H1 (cell line): Measurements from ENCODE around the gene FAM234A. TPM values are rescaled to one million over a fixed set of nuclear protein-coding genes. Genes with fewer than 3 reads are reported as not detected.

Source experiments
- CTCF ChIA-PET: fragments of 300-600 bp; sonication (Branson Sonifier 250); formaldehyde crosslinking; loops from one replicate; lab custom pipeline; 2021; ENCODE audit not compliant: partially characterized antibody; lab: Charles Lee
- POLR2A ChIA-PET: fragments of 300-600 bp; sonication (Branson Sonifier 250); formaldehyde crosslinking; loops from one replicate; lab custom pipeline; 2021; ENCODE audit warnings: inconsistent platforms; ENCODE audit not compliant: partially characterized antibody; lab: Charles Lee
- DNase-seq, 2 experiments: peaks; one replicate each; pipeline versions ENCODE4 v3.0.0 to v3.0.0-alpha.2; 2010 to 2022; ENCODE audit warnings: low spot score in 2 of 2, low read depth in 1 of 2, mixed read lengths in 1 of 2
- FAIRE-seq: peaks from 2 replicates; lab custom pipeline; 2011; peaks lifted over from hg19 to GRCh38; lab: Jason Lieb, UNC
- H2AFZ ChIP-seq: 2 replicates; pipeline ENCODE4 v1.8.1; 2012; ENCODE audit warnings: low read length, inconsistent platforms
- H2AK5ac ChIP-seq: 2 replicates; pipeline ENCODE4 v1.6.1; 2013; ENCODE audit warnings: low read depth, low read length
- H2BK120ac ChIP-seq: replicated peaks from 2 replicates; pipeline ENCODE3; 2013; ENCODE audit warnings: low read depth, low read length, inconsistent platforms
- H2BK12ac ChIP-seq: 2 replicates; pipeline ENCODE4 v1.6.1; 2013; ENCODE audit warnings: low read depth, low read length
- H2BK15ac ChIP-seq: 2 replicates; pipeline ENCODE4 v1.6.1; 2013; ENCODE audit warnings: low read length
- H2BK20ac ChIP-seq: 2 replicates; pipeline ENCODE4 v1.6.1; 2013; ENCODE audit warnings: low read length
- H2BK5ac ChIP-seq: 2 replicates; pipeline ENCODE4 v1.6.1; 2013; ENCODE audit warnings: low read depth, low read length
- H3K14ac ChIP-seq: 2 replicates; pipeline ENCODE4 v1.6.1; 2013; ENCODE audit warnings: inconsistent platforms; ENCODE audit not compliant: insufficient read length
- H3K18ac ChIP-seq: 2 replicates; pipeline ENCODE4 v1.6.1; 2013; ENCODE audit warnings: low read length; ENCODE audit errors: extremely low read depth
- H3K23ac ChIP-seq: 2 replicates; pipeline ENCODE4 v1.6.1; 2013; ENCODE audit warnings: inconsistent platforms; ENCODE audit not compliant: insufficient read length
- H3K23me2 ChIP-seq: 2 replicates; pipeline ENCODE4 v1.6.1; 2013; ENCODE audit warnings: low read depth, low read length
- H3K27ac ChIP-seq: 2 replicates; pipeline ENCODE4 v1.6.1; 2011; ENCODE audit warnings: low read depth, low read length, inconsistent platforms
- H3K27me3 ChIP-seq, 4 experiments: replicated peaks in 1 of 4; 1 replicate in 1 of 4; 2 replicates in 3 of 4; pipeline versions ENCODE4 v1.6.1 to v1.8.1; 2011 to 2013; ENCODE audit warnings: low read length in 3 of 4, mild to moderate bottlenecking in 3 of 4, inconsistent platforms in 2 of 4, mixed read lengths in 2 of 4, moderate library complexity in 1 of 4; ENCODE audit not compliant: control insufficient read depth in 3 of 4, insufficient read depth in 3 of 4; ENCODE audit errors: extremely low read depth in 1 of 4
- H3K36me3 ChIP-seq, 4 experiments: 2 replicates each; pipeline versions ENCODE4 v1.6.1 to v1.8.1; 2011 to 2013; ENCODE audit warnings: mild to moderate bottlenecking in 4 of 4, low read length in 3 of 4, moderate library complexity in 2 of 4, control low read depth in 1 of 4, inconsistent platforms in 1 of 4; ENCODE audit not compliant: insufficient read depth in 4 of 4, control insufficient read depth in 2 of 4
- H3K4ac ChIP-seq: replicated peaks from 2 replicates; pipeline ENCODE3; 2013; ENCODE audit warnings: low read length, low read depth, mixed read lengths, inconsistent platforms; ENCODE audit not compliant: insufficient read length
- H3K4me1 ChIP-seq, 4 experiments: replicated peaks in 1 of 4; 1 replicate in 1 of 4; 2 replicates in 3 of 4; pipeline versions ENCODE4 v1.6.1 to v1.8.1; 2011 to 2013; ENCODE audit warnings: low read length in 3 of 4, inconsistent platforms in 2 of 4, mixed read lengths in 1 of 4; ENCODE audit not compliant: insufficient read depth in 4 of 4, control insufficient read depth in 3 of 4
- H3K4me2 ChIP-seq, 2 experiments: 2 replicates each; pipeline versions ENCODE4 v1.6.1 to v1.8.1; 2011 to 2013; ENCODE audit warnings: low read depth in 2 of 2, low read length in 2 of 2, control low read depth in 1 of 2, inconsistent platforms in 1 of 2, mild to moderate bottlenecking in 1 of 2; ENCODE audit not compliant: insufficient read depth in 1 of 2
- H3K4me3 ChIP-seq, 4 experiments: fragments of 200-600, 300-600 bp in 1 of 4; sonication (generic), shearing (Covaris generic), sonication (Bioruptor Twin) in 1 of 4; 2 replicates each; pipeline versions ENCODE4 v1.5.1 to v1.8.1; 2011 to 2016; ENCODE audit warnings: low read length in 4 of 4, low read depth in 3 of 4, control low read depth in 2 of 4, inconsistent platforms in 2 of 4, mild to moderate bottlenecking in 2 of 4, mixed read lengths in 1 of 4, moderate library complexity in 1 of 4; ENCODE audit not compliant: insufficient read depth in 2 of 4; ENCODE audit errors: extremely low read depth in 1 of 4
- H3K56ac ChIP-seq: replicated peaks from 2 replicates; pipeline ENCODE3; 2013; ENCODE audit warnings: low read depth, mild to moderate bottlenecking, mixed read lengths, low read length, inconsistent platforms; ENCODE audit not compliant: insufficient read length
- H3K79me1 ChIP-seq: 2 replicates; pipeline ENCODE4 v1.6.1; 2013; ENCODE audit warnings: low read depth, low read length, control low read depth
- H3K79me2 ChIP-seq, 2 experiments: 2 replicates each; pipeline versions ENCODE4 v1.6.1 to v1.8.1; 2012 to 2013; ENCODE audit warnings: low read length in 2 of 2, mild to moderate bottlenecking in 2 of 2, inconsistent platforms in 1 of 2; ENCODE audit not compliant: insufficient read depth in 2 of 2, control insufficient read depth in 1 of 2
- H3K9ac ChIP-seq, 4 experiments: replicated peaks in 1 of 4; 1 replicate in 1 of 4; 2 replicates in 3 of 4; pipeline versions ENCODE4 v1.6.1 to v1.8.1; 2011 to 2013; ENCODE audit warnings: low read depth in 3 of 4, low read length in 3 of 4, control low read depth in 2 of 4, mild to moderate bottlenecking in 2 of 4, moderate library complexity in 2 of 4, inconsistent platforms in 1 of 4; ENCODE audit errors: extremely low read depth in 1 of 4
- H3K9me3 ChIP-seq, 2 experiments: 2 replicates each; pipeline versions ENCODE4 v1.6.1 to v1.8.1; 2012 to 2013; ENCODE audit warnings: mild to moderate bottlenecking in 2 of 2, moderate library complexity in 2 of 2, control low read depth in 1 of 2, inconsistent platforms in 1 of 2, low read depth in 1 of 2, low read length in 1 of 2, mixed read lengths in 1 of 2; ENCODE audit not compliant: insufficient read depth in 2 of 2
- H4K20me1 ChIP-seq, 2 experiments: replicated peaks in 1 of 2; 2 replicates each; pipeline versions ENCODE3 to v1.8.1; 2011 to 2013; ENCODE audit warnings: inconsistent platforms in 2 of 2, low read length in 2 of 2, mild to moderate bottlenecking in 1 of 2; ENCODE audit not compliant: insufficient read depth in 2 of 2, control insufficient read depth in 1 of 2
- H4K5ac ChIP-seq: 2 replicates; pipeline ENCODE4 v1.6.1; 2013; ENCODE audit warnings: low read length, low read depth, mixed read lengths, inconsistent platforms; ENCODE audit not compliant: insufficient read length
- H4K8ac ChIP-seq: 2 replicates; pipeline ENCODE4 v1.8.0; 2013; ENCODE audit warnings: mild to moderate bottlenecking, moderate library complexity, low read length, inconsistent platforms; ENCODE audit not compliant: insufficient read depth; ENCODE audit errors: extremely low read depth
- H4K91ac ChIP-seq: replicated peaks from 2 replicates; pipeline ENCODE3; 2013; ENCODE audit warnings: low read length, mixed read lengths, inconsistent platforms; ENCODE audit not compliant: insufficient read length
- ATF2 ChIP-seq: IDR thresholded peaks from 2 replicates; pipeline ENCODE4 v1.6.1; 2012; ENCODE audit warnings: low read length, inconsistent platforms
- BRCA1 ChIP-seq: IDR thresholded peaks from 2 replicates; pipeline ENCODE4 v1.6.1; 2012; ENCODE audit warnings: low read depth, low read length, improper control_type of control experiment
- MAFK ChIP-seq: IDR thresholded peaks from 2 replicates; pipeline ENCODE4 v1.6.1; 2012; ENCODE audit warnings: low read depth, mild to moderate bottlenecking, improper control_type of control experiment, low read length
- RAD21 ChIP-seq, 2 experiments: IDR thresholded peaks in 1 of 2; conservative IDR thresholded peaks in 1 of 2; 2 replicates each; pipeline ENCODE4 v1.6.1; 2011; ENCODE audit warnings: low read depth in 2 of 2, low read length in 2 of 2, improper control_type of control experiment in 1 of 2, inconsistent platforms in 1 of 2, mild to moderate bottlenecking in 1 of 2, moderate library complexity in 1 of 2
- RBBP5 ChIP-seq: IDR thresholded peaks from 2 replicates; pipeline ENCODE4 v1.7.1; 2012; ENCODE audit warnings: low read depth, mild to moderate bottlenecking, inconsistent platforms, low read length, moderate library complexity, borderline replicate concordance
- SIN3A ChIP-seq, 2 experiments: IDR thresholded peaks in 1 of 2; conservative IDR thresholded peaks in 1 of 2; 2 replicates each; pipeline ENCODE4 v1.6.1; 2011 to 2012; ENCODE audit warnings: low read length in 2 of 2, improper control_type of control experiment in 1 of 2, low read depth in 1 of 2, mild to moderate bottlenecking in 1 of 2
- WGBS, 2 experiments: shearing (Covaris generic) in 1 of 2; methylation state at CpG; one replicate each; pipeline versions ENCODE4 v1.1.6 to v1.1.7; 2013 to 2015; ENCODE audit warnings: low lambda C conversion rate in 2 of 2, mixed read lengths in 2 of 2, inconsistent platforms in 1 of 2, low coverage in 1 of 2, missing lambda C conversion rate in 1 of 2; ENCODE audit not compliant: insufficient replicate concordance in 2 of 2, insufficient coverage in 1 of 2, insufficient read length in 1 of 2; ENCODE audit errors: extremely low coverage in 1 of 2, missing lambda C conversion rate in 1 of 2; 5-methylcytosine and 5-hydroxymethylcytosine counted together
- polyA plus RNA-seq, 7 experiments: library from polyadenylated mRNA; depleted of rRNA in 3 of 7; stranded (reverse) in 5 of 7; unstranded in 2 of 7; fragments of >200 nt in 5 of 7; fragments of 200-250 nt in 2 of 7; gene quantifications; 1 replicate in 5 of 7; 2 replicates in 1 of 7; 4 replicates in 1 of 7; pipeline versions ENCODE4 v1.2.1 to v1.2.3, GENCODE V29; 2011 to 2013; ENCODE audit warnings: missing spikeins in 2 of 7, mixed read lengths in 2 of 7
- total RNA-seq: library from RNA; stranded (reverse); fragmentation: NEBNext Ultra II Directional; extraction: Animal tissue kit (Norgen Biotek cat#: 25700); gene quantifications from 2 replicates; pipeline ENCODE4 v1.2.1, GENCODE V29; 2021
- TF ChIP-seq, protein P1 (sequence below): IDR thresholded peaks from 2 replicates; pipeline ENCODE4 v1.6.1; 2011; ENCODE audit warnings: low read length, improper control_type of control experiment

The FAM234A gene
- total and polyA plus RNA-seq, 2 of the 8 experiments (the other 6 are each of a cell fraction or from before 2014, with no cell fraction given) = 80.6 to 104 TPM

DNA sequence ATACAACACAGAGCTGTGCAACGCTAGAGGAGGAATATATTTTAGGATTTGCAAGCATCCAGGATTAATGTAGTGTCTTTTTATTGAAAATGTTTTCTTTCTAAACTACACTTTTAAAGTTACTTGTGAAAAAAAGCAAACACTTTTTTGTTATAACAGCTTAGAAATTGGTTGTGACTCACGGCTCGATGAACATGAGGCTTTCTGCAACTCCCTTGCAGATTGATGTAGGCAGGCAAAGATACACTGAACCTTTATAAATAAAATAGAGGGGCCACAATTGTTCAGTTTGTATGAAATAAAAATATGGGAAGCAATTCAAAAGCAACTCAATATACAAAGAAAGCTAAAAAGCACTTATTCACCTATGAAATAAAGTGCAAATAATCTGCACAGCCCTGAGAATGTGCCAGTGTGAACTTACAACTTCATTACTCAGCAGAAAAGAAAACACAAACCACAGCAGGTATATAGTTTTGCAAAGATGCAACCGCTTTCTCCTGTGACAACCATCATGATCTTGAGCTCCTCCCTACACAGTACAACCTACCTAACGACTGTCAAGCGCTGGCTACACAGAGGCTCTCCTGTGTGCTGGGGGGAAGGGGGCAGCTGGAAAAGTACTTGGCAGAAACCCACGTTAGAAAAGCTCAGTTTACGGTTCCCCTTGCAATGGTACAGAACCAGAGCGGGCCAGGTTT lies 6.3 kb upstream of the FAM234A start:
- Histone ChIP-seq H4K5ac (peak overlapping the region; percentile 81), H3K9me3 (no peaks in the 10 kb centered on the region), H3K14ac (no peak overlapping the region), H3K27me3 (no peaks in the 10 kb centered on the region), H4K91ac (no peak overlapping the region), H3K4me2 (peak overlapping the region; percentile 56 to 71), H4K20me1 (peaks cover 8 to 13% of the 10 kb centered on the region in 2 experiments), H3K79me1 (peaks cover 3% of the 10 kb centered on the region; the same call in 1 of the 2 replicates), H3K9ac (peak overlapping the region; percentile 83 to 96 (median 96)), H2AK5ac (no peak overlapping the region), H3K4me1 (peaks cover 0 to 5% (median 0%) of the 10 kb centered on the region in 4 experiments; a peak in 3 of 7 replicates), H2BK15ac (no peak overlapping the region), H3K4ac (no peak overlapping the region), H3K23ac (no peak overlapping the region), H3K56ac (peak overlapping the region; percentile 9), H2BK5ac (peak overlapping the region; percentile 97), H4K8ac (peak overlapping the region; percentile 99; the same call in 1 of the 2 replicates), H3K4me3 (peak overlapping the region; percentile 64 to 99 (median 92)), H2BK120ac (no peak overlapping the region), H3K36me3 (peaks cover 15 to 43% (median 27%) of the 10 kb centered on the region in 4 experiments), H3K23me2 (no peaks in the 10 kb centered on the region), H3K79me2 (peaks cover 23 to 47% of the 10 kb centered on the region in 2 experiments), H3K27ac (peak overlapping the region; percentile 96), H2AFZ (no peak overlapping the region), H2BK12ac (no peak overlapping the region), H2BK20ac (no peak overlapping the region), H3K18ac (0 out of 2 replicates have a peak overlapping the region, but pooled peaks have one; percentile 89)
- DNase-seq (no peak), FAIRE-seq (no peak)
- 32% methylated on average over 9 of the region's 9 CpGs; no CpG with 5 or more reads in 1 of the 2 experiments for WGBS, 2 experiments
- ChIA-PET CTCF (interaction anchor here (0.5 to 2.0 kb wide), 15 partner anchors 9 to 142 kb away, joined by 3 to 9 read pairs (median 3); no protein-coding TSS in a partner anchor), POLR2A (interaction anchor here (0.6 to 16.8 kb wide), 17 partner anchors 11 to 299 kb away, joined by 3 to 348 read pairs (median 3); partner anchors contain the start of genes CAPN15 and RHBDF1)
- TF ChIP-seq RAD21 (IDR thresholded peaks at IDR 0.05 in 1 of 2, conservative IDR thresholded peaks at IDR 0.05 in 1 of 2; ENCODE audit: low read depth in 2 of 2, low read length in 2 of 2) (no peak), BRCA1 (no peak), SIN3A (conservative IDR thresholded peaks at IDR 0.05 in 1 of 2, IDR thresholded peaks at IDR 0.05 in 1 of 2; ENCODE audit: low read depth in 1 of 2, low read length in 2 of 2) (0 out of 4 replicates have a peak, but pooled peaks have one; percentile 27 to 35), ATF2 (no peak), MAFK (peak; percentile 5; the same call in 1 of the 2 replicates), RBBP5 (no peak)
- TF ChIP-seq, protein P1, sequence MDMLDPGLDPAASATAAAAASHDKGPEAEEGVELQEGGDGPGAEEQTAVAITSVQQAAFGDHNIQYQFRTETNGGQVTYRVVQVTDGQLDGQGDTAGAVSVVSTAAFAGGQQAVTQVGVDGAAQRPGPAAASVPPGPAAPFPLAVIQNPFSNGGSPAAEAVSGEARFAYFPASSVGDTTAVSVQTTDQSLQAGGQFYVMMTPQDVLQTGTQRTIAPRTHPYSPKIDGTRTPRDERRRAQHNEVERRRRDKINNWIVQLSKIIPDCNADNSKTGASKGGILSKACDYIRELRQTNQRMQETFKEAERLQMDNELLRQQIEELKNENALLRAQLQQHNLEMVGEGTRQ = no peak
